H1 (cell line): ENCODE measurements around the gene C2orf72. TPM values are rescaled to one million over a fixed set of nuclear protein-coding genes. Genes with fewer than 3 reads are reported as not detected.

Experiments used
- CTCF ChIA-PET: fragments of 300-600 bp; sonication (Branson Sonifier 250); formaldehyde crosslinking; loops from one replicate; lab custom pipeline; 2021; ENCODE audit not compliant: partially characterized antibody; lab: Charles Lee
- POLR2A ChIA-PET: fragments of 300-600 bp; sonication (Branson Sonifier 250); formaldehyde crosslinking; loops from one replicate; lab custom pipeline; 2021; ENCODE audit warnings: inconsistent platforms; ENCODE audit not compliant: partially characterized antibody; lab: Charles Lee
- DNase-seq, 2 experiments: peaks; one replicate each; pipeline versions ENCODE4 v3.0.0 to v3.0.0-alpha.2; 2010 to 2022; ENCODE audit warnings: low spot score in 2 of 2, low read depth in 1 of 2, mixed read lengths in 1 of 2
- FAIRE-seq: peaks from 2 replicates; lab custom pipeline; 2011; peaks lifted over from hg19 to GRCh38; lab: Jason Lieb, UNC
- H2AFZ ChIP-seq: 2 replicates; pipeline ENCODE4 v1.8.1; 2012; ENCODE audit warnings: low read length, inconsistent platforms
- H2AK5ac ChIP-seq: 2 replicates; pipeline ENCODE4 v1.6.1; 2013; ENCODE audit warnings: low read depth, low read length
- H2BK120ac ChIP-seq: replicated peaks from 2 replicates; pipeline ENCODE3; 2013; ENCODE audit warnings: low read depth, low read length, inconsistent platforms
- H2BK12ac ChIP-seq: 2 replicates; pipeline ENCODE4 v1.6.1; 2013; ENCODE audit warnings: low read depth, low read length
- H2BK15ac ChIP-seq: 2 replicates; pipeline ENCODE4 v1.6.1; 2013; ENCODE audit warnings: low read length
- H2BK20ac ChIP-seq: 2 replicates; pipeline ENCODE4 v1.6.1; 2013; ENCODE audit warnings: low read length
- H2BK5ac ChIP-seq: 2 replicates; pipeline ENCODE4 v1.6.1; 2013; ENCODE audit warnings: low read depth, low read length
- H3K14ac ChIP-seq: 2 replicates; pipeline ENCODE4 v1.6.1; 2013; ENCODE audit warnings: inconsistent platforms; ENCODE audit not compliant: insufficient read length
- H3K18ac ChIP-seq: 2 replicates; pipeline ENCODE4 v1.6.1; 2013; ENCODE audit warnings: low read length; ENCODE audit errors: extremely low read depth
- H3K23ac ChIP-seq: 2 replicates; pipeline ENCODE4 v1.6.1; 2013; ENCODE audit warnings: inconsistent platforms; ENCODE audit not compliant: insufficient read length
- H3K23me2 ChIP-seq: 2 replicates; pipeline ENCODE4 v1.6.1; 2013; ENCODE audit warnings: low read depth, low read length
- H3K27ac ChIP-seq: 2 replicates; pipeline ENCODE4 v1.6.1; 2011; ENCODE audit warnings: low read depth, low read length, inconsistent platforms
- H3K27me3 ChIP-seq, 4 experiments: replicated peaks in 1 of 4; 1 replicate in 1 of 4; 2 replicates in 3 of 4; pipeline versions ENCODE4 v1.6.1 to v1.8.1; 2011 to 2013; ENCODE audit warnings: low read length in 3 of 4, mild to moderate bottlenecking in 3 of 4, inconsistent platforms in 2 of 4, mixed read lengths in 2 of 4, moderate library complexity in 1 of 4; ENCODE audit not compliant: control insufficient read depth in 3 of 4, insufficient read depth in 3 of 4; ENCODE audit errors: extremely low read depth in 1 of 4
- H3K36me3 ChIP-seq, 4 experiments: 2 replicates each; pipeline versions ENCODE4 v1.6.1 to v1.8.1; 2011 to 2013; ENCODE audit warnings: mild to moderate bottlenecking in 4 of 4, low read length in 3 of 4, moderate library complexity in 2 of 4, control low read depth in 1 of 4, inconsistent platforms in 1 of 4; ENCODE audit not compliant: insufficient read depth in 4 of 4, control insufficient read depth in 2 of 4
- H3K4ac ChIP-seq: replicated peaks from 2 replicates; pipeline ENCODE3; 2013; ENCODE audit warnings: low read length, low read depth, mixed read lengths, inconsistent platforms; ENCODE audit not compliant: insufficient read length
- H3K4me1 ChIP-seq, 4 experiments: replicated peaks in 1 of 4; 1 replicate in 1 of 4; 2 replicates in 3 of 4; pipeline versions ENCODE4 v1.6.1 to v1.8.1; 2011 to 2013; ENCODE audit warnings: low read length in 3 of 4, inconsistent platforms in 2 of 4, mixed read lengths in 1 of 4; ENCODE audit not compliant: insufficient read depth in 4 of 4, control insufficient read depth in 3 of 4
- H3K4me2 ChIP-seq, 2 experiments: 2 replicates each; pipeline versions ENCODE4 v1.6.1 to v1.8.1; 2011 to 2013; ENCODE audit warnings: low read depth in 2 of 2, low read length in 2 of 2, control low read depth in 1 of 2, inconsistent platforms in 1 of 2, mild to moderate bottlenecking in 1 of 2; ENCODE audit not compliant: insufficient read depth in 1 of 2
- H3K4me3 ChIP-seq, 4 experiments: fragments of 200-600, 300-600 bp in 1 of 4; sonication (generic), shearing (Covaris generic), sonication (Bioruptor Twin) in 1 of 4; 2 replicates each; pipeline versions ENCODE4 v1.5.1 to v1.8.1; 2011 to 2016; ENCODE audit warnings: low read length in 4 of 4, low read depth in 3 of 4, control low read depth in 2 of 4, inconsistent platforms in 2 of 4, mild to moderate bottlenecking in 2 of 4, mixed read lengths in 1 of 4, moderate library complexity in 1 of 4; ENCODE audit not compliant: insufficient read depth in 2 of 4; ENCODE audit errors: extremely low read depth in 1 of 4
- H3K56ac ChIP-seq: replicated peaks from 2 replicates; pipeline ENCODE3; 2013; ENCODE audit warnings: low read depth, mild to moderate bottlenecking, mixed read lengths, low read length, inconsistent platforms; ENCODE audit not compliant: insufficient read length
- H3K79me1 ChIP-seq: 2 replicates; pipeline ENCODE4 v1.6.1; 2013; ENCODE audit warnings: low read depth, low read length, control low read depth
- H3K79me2 ChIP-seq, 2 experiments: 2 replicates each; pipeline versions ENCODE4 v1.6.1 to v1.8.1; 2012 to 2013; ENCODE audit warnings: low read length in 2 of 2, mild to moderate bottlenecking in 2 of 2, inconsistent platforms in 1 of 2; ENCODE audit not compliant: insufficient read depth in 2 of 2, control insufficient read depth in 1 of 2
- H3K9ac ChIP-seq, 4 experiments: replicated peaks in 1 of 4; 1 replicate in 1 of 4; 2 replicates in 3 of 4; pipeline versions ENCODE4 v1.6.1 to v1.8.1; 2011 to 2013; ENCODE audit warnings: low read depth in 3 of 4, low read length in 3 of 4, control low read depth in 2 of 4, mild to moderate bottlenecking in 2 of 4, moderate library complexity in 2 of 4, inconsistent platforms in 1 of 4; ENCODE audit errors: extremely low read depth in 1 of 4
- H3K9me3 ChIP-seq, 2 experiments: 2 replicates each; pipeline versions ENCODE4 v1.6.1 to v1.8.1; 2012 to 2013; ENCODE audit warnings: mild to moderate bottlenecking in 2 of 2, moderate library complexity in 2 of 2, control low read depth in 1 of 2, inconsistent platforms in 1 of 2, low read depth in 1 of 2, low read length in 1 of 2, mixed read lengths in 1 of 2; ENCODE audit not compliant: insufficient read depth in 2 of 2
- H4K20me1 ChIP-seq, 2 experiments: replicated peaks in 1 of 2; 2 replicates each; pipeline versions ENCODE3 to v1.8.1; 2011 to 2013; ENCODE audit warnings: inconsistent platforms in 2 of 2, low read length in 2 of 2, mild to moderate bottlenecking in 1 of 2; ENCODE audit not compliant: insufficient read depth in 2 of 2, control insufficient read depth in 1 of 2
- H4K5ac ChIP-seq: 2 replicates; pipeline ENCODE4 v1.6.1; 2013; ENCODE audit warnings: low read length, low read depth, mixed read lengths, inconsistent platforms; ENCODE audit not compliant: insufficient read length
- H4K8ac ChIP-seq: 2 replicates; pipeline ENCODE4 v1.8.0; 2013; ENCODE audit warnings: mild to moderate bottlenecking, moderate library complexity, low read length, inconsistent platforms; ENCODE audit not compliant: insufficient read depth; ENCODE audit errors: extremely low read depth
- H4K91ac ChIP-seq: replicated peaks from 2 replicates; pipeline ENCODE3; 2013; ENCODE audit warnings: low read length, mixed read lengths, inconsistent platforms; ENCODE audit not compliant: insufficient read length
- ASH2L ChIP-seq: fragments of 200-600, 300-600 bp; sonication (generic); IDR thresholded peaks from one replicate; pipeline ENCODE4 v1.7.1; 2017; ENCODE audit warnings: low read length
- EZH2 ChIP-seq: fragments of 200-600 bp; sonication (generic); IDR thresholded peaks from 2 replicates; pipeline ENCODE4 v1.7.1; 2012; ENCODE audit warnings: low read depth, mild to moderate bottlenecking, moderate library complexity, low read length, inconsistent platforms; ENCODE audit not compliant: severe bottlenecking
- HDAC6 ChIP-seq: IDR thresholded peaks from one replicate; pipeline ENCODE4 v1.7.1; 2012; ENCODE audit warnings: low read depth, mild to moderate bottlenecking, inconsistent platforms, low read length, moderate library complexity
- NRF1 ChIP-seq: IDR thresholded peaks from 2 replicates; pipeline ENCODE4 v1.6.1; 2011; ENCODE audit warnings: mild to moderate bottlenecking, low read depth, low read length, improper control_type of control experiment
- PHF8 ChIP-seq: fragments of 200-600 bp; sonication (generic); conservative IDR thresholded peaks from 2 replicates; pipeline ENCODE4 v1.7.1; 2012; ENCODE audit warnings: low read depth, mild to moderate bottlenecking, inconsistent platforms, low read length, moderate library complexity
- RFX5 ChIP-seq: IDR thresholded peaks from 2 replicates; pipeline ENCODE4 v1.6.1; 2011; ENCODE audit warnings: low read depth, low read length, improper control_type of control experiment, borderline replicate concordance
- SP4 ChIP-seq: IDR thresholded peaks from 2 replicates; pipeline ENCODE4 v1.6.1; 2012; ENCODE audit warnings: low read length, inconsistent platforms
- SUZ12 ChIP-seq: fragments of 200-600 bp; sonication (generic); IDR thresholded peaks from 2 replicates; pipeline ENCODE4 v1.6.1; 2012; ENCODE audit warnings: mild to moderate bottlenecking, inconsistent platforms, low read length, moderate library complexity, mixed read lengths
- TEAD4 ChIP-seq: IDR thresholded peaks from 2 replicates; pipeline ENCODE4 v1.6.1; 2012; ENCODE audit warnings: low read depth, low read length, inconsistent platforms, mixed read lengths
- USF2 ChIP-seq: IDR thresholded peaks from 2 replicates; pipeline ENCODE4 v1.6.1; 2011; ENCODE audit warnings: low read length, improper control_type of control experiment
- whole genome bisulfite sequencing, 2 experiments: shearing (Covaris generic) in 1 of 2; methylation state at CpG; one replicate each; pipeline versions ENCODE4 v1.1.6 to v1.1.7; 2013 to 2015; ENCODE audit warnings: low lambda C conversion rate in 2 of 2, mixed read lengths in 2 of 2, inconsistent platforms in 1 of 2, low coverage in 1 of 2, missing lambda C conversion rate in 1 of 2; ENCODE audit not compliant: insufficient replicate concordance in 2 of 2, insufficient coverage in 1 of 2, insufficient read length in 1 of 2; ENCODE audit errors: extremely low coverage in 1 of 2, missing lambda C conversion rate in 1 of 2; 5-methylcytosine and 5-hydroxymethylcytosine counted together
- polyA plus RNA-seq, 7 experiments: library from polyadenylated mRNA; depleted of rRNA in 3 of 7; stranded (reverse) in 5 of 7; unstranded in 2 of 7; fragments of >200 nt in 5 of 7; fragments of 200-250 nt in 2 of 7; gene quantifications; 1 replicate in 5 of 7; 2 replicates in 1 of 7; 4 replicates in 1 of 7; pipeline versions ENCODE4 v1.2.1 to v1.2.3, GENCODE V29; 2011 to 2013; ENCODE audit warnings: missing spikeins in 2 of 7, mixed read lengths in 2 of 7
- total RNA-seq: library from RNA; stranded (reverse); fragmentation: NEBNext Ultra II Directional; extraction: Animal tissue kit (Norgen Biotek cat#: 25700); gene quantifications from 2 replicates; pipeline ENCODE4 v1.2.1, GENCODE V29; 2021

Gene C2orf72
- total and polyA plus RNA-seq, 2 of the 8 experiments (the other 6 are each of a cell fraction or from before 2014, with no cell fraction given): 1.1 to 1.7 TPM

GRCh38 chr2:231034291-231034882 is 2.9 kb upstream of the C2orf72 start:
- peaks cover 5% of the 10 kb centered on the region for H3K23me2 ChIP-seq
- H4K5ac ChIP-seq: no peak overlapping the region
- H4K20me1 ChIP-seq: no peaks in the 10 kb centered on the region
- no peak overlapping the region for H3K4me3 ChIP-seq
- no peaks in the 10 kb centered on the region for H3K36me3 ChIP-seq
- no peak overlapping the region for H3K56ac ChIP-seq
- H3K79me2 ChIP-seq: no peaks in the 10 kb centered on the region
- no peak overlapping the region for H2BK5ac ChIP-seq
- no peak for FAIRE-seq
- no peak for DNase-seq
- ChIA-PET CTCF (interaction anchor here (1.2 to 1.7 kb wide), 2 partner anchors 19 to 44 kb away, joined by 3 to 5 read pairs; no protein-coding TSS in a partner anchor), POLR2A (no interaction called here)
- H2BK20ac ChIP-seq: no peak overlapping the region
- H2BK120ac ChIP-seq: no peak overlapping the region
- no peak overlapping the region for H2AK5ac ChIP-seq
- 84% methylated on average over 4 of the region's 4 CpGs; no CpG with 5 or more reads in 1 of the 2 experiments for WGBS, 2 experiments
- peaks cover 0 to 6% (median under 1%) of the 10 kb centered on the region in 4 experiments; a peak in 4 of 7 replicates for H3K4me1 ChIP-seq
- no peak overlapping the region for H4K91ac ChIP-seq
- H3K18ac ChIP-seq: no peak overlapping the region
- H3K79me1 ChIP-seq: no peaks in the 10 kb centered on the region
- H2AFZ ChIP-seq: no peak overlapping the region
- no peak overlapping the region for H3K9ac ChIP-seq
- no peak overlapping the region for H3K14ac ChIP-seq
- no peak overlapping the region for H3K23ac ChIP-seq
- no peak overlapping the region for H3K4me2 ChIP-seq
- H3K4ac ChIP-seq: no peak overlapping the region
- no peak overlapping the region for H4K8ac ChIP-seq
- no peaks in the 10 kb centered on the region for H3K9me3 ChIP-seq
- H3K27ac ChIP-seq: no peak overlapping the region
- H3K27me3 ChIP-seq: peaks cover 24 to 30% (median 28%) of the 10 kb centered on the region in 4 experiments
- no peak overlapping the region for H2BK12ac ChIP-seq
- no peak overlapping the region for H2BK15ac ChIP-seq
- TF ChIP-seq PHF8: no peak
- TF ChIP-seq HDAC6: no peak
- TF ChIP-seq ASH2L: no peak
- TF ChIP-seq SP4: no peak
- TF ChIP-seq SUZ12: no peak
- no peak for TF ChIP-seq RFX5
- TF ChIP-seq USF2: no peak
- no peak for TF ChIP-seq EZH2
- no peak for TF ChIP-seq TEAD4
- no peak for TF ChIP-seq NRF1
